Upper lobe of left lung (tissue), 4 donors: Measurements from ENCODE around the gene BRIX1.

Experiments used
- CTCF ChIP-seq, 6 experiments: fragments of 450-650 bp in 4 of 6; fragments of 200-600 bp in 2 of 6; sonication (generic) in 2 of 6; IDR thresholded peaks; one replicate each; pipeline ENCODE4 v1.5.1; 2016 to 2019; ENCODE audit warnings: antibody characterized with exemption in 6 of 6
- POLR2A ChIP-seq, 4 donors: fragments of 450-650 bp; IDR thresholded peaks; one replicate each; pipeline ENCODE4 v1.5.1; 2016 to 2017; ENCODE audit warnings: antibody characterized with exemption in 4 of 4, mild to moderate bottlenecking in 2 of 4
- POLR2AphosphoS5 ChIP-seq, 2 donors: sonication (generic); formaldehyde crosslinking; IDR thresholded peaks; one replicate each; pipeline ENCODE4 v1.5.1; 2017; ENCODE audit warnings: antibody characterized with exemption in 2 of 2

GRCh38 chr5:34886392-34887119 lies 29.0 kb upstream of the BRIX1 start:
- TF ChIP-seq POLR2A (IDR thresholded peaks at IDR 0.05) (no peak), CTCF (IDR thresholded peaks at IDR 0.05) (no peak), POLR2AphosphoS5 (IDR thresholded peaks at IDR 0.05) (no peak)
